Putamen (tissue), 1 donor: ENCODE measurements around the gene TOGARAM2.
"Not testable (repeated sequence)": the region's sequence is repeated elsewhere in the genome, so short reads cannot be mapped to it uniquely, and the experiment has no call there.

Experiments used
- DNase-seq: peaks from one replicate; pipeline ENCODE4 v3.0.0-alpha.2; 2016; ENCODE audit warnings: low spot score

The TOGARAM2 gene

GRCh38 chr2:28977176-28977875 is 3.8 kb upstream of the TOGARAM2 start:
- no peak for DNase-seq

- DNase-seq, result not testable (repeated sequence)
Observed at GRCh38 chr2:28978001-28978400, 3.1 kb upstream of the TOGARAM2 start.

GRCh38 chr2:28978606-28979005 is 2.5 kb upstream of the TOGARAM2 start:
- no peak for DNase-seq

GRCh38 chr2:28979041-28979440 is 2.1 kb upstream of the TOGARAM2 start:
- no peak for DNase-seq

GRCh38 chr2:28979576-28980366 is 1.3 kb upstream of the TOGARAM2 start:
- no peak for DNase-seq

- no peak for DNase-seq
Observed at GRCh38 chr2:28980368-28981015, 606 bp upstream of the TOGARAM2 start.

- DNase-seq, result no peak
Observed at GRCh38 chr2:28981620-28982376, 700 bp downstream of the TOGARAM2 start.

GRCh38 chr2:28982381-28982950 is 1.4 kb downstream of the TOGARAM2 start:
- no peak for DNase-seq

GRCh38 chr2:28986429-28986828 is 5.3 kb downstream of the TOGARAM2 start:
- DNase-seq, result no peak

GRCh38 chr2:28989973-28990372 is 8.9 kb downstream of the TOGARAM2 start:
- DNase-seq, result no peak

GRCh38 chr2:28990445-28990844 is 9.3 kb downstream of the TOGARAM2 start:
- DNase-seq, result no peak

- no peak for DNase-seq
Observed at GRCh38 chr2:28991021-28991420, 9.9 kb downstream of the TOGARAM2 start.

- no peak for DNase-seq
Observed at GRCh38 chr2:28991460-28991859, 10.4 kb downstream of the TOGARAM2 start.

- no peak for DNase-seq
Observed at GRCh38 chr2:28993206-28993960, 12.3 kb downstream of the TOGARAM2 start.

- DNase-seq, result no peak
Observed at GRCh38 chr2:28994074-28994473, 13.0 kb downstream of the TOGARAM2 start.

- DNase-seq, result no peak
Observed at GRCh38 chr2:28994679-28995078, 13.6 kb downstream of the TOGARAM2 start.

- DNase-seq, result no peak
Observed at GRCh38 chr2:28995765-28996750, 15.0 kb downstream of the TOGARAM2 start.

GRCh38 chr2:28997237-28997846 is 16.2 kb downstream of the TOGARAM2 start:
- DNase-seq, result no peak
